H1 (cell line): Measurements from ENCODE around the gene CFAP54. TPM values are rescaled to one million over a fixed set of nuclear protein-coding genes. Genes with fewer than 3 reads are reported as not detected.
"Not testable (repeated sequence)": the region's sequence is repeated elsewhere in the genome, so short reads cannot be mapped to it uniquely, and the experiment has no call there.

Experiments
- CTCF ChIA-PET: fragments of 300-600 bp; sonication (Branson Sonifier 250); formaldehyde crosslinking; loops from one replicate; lab custom pipeline; 2021; ENCODE audit not compliant: partially characterized antibody; lab: Charles Lee
- POLR2A ChIA-PET: fragments of 300-600 bp; sonication (Branson Sonifier 250); formaldehyde crosslinking; loops from one replicate; lab custom pipeline; 2021; ENCODE audit warnings: inconsistent platforms; ENCODE audit not compliant: partially characterized antibody; lab: Charles Lee
- DNase-seq, 2 experiments: peaks; one replicate each; pipeline versions ENCODE4 v3.0.0 to v3.0.0-alpha.2; 2010 to 2022; ENCODE audit warnings: low spot score in 2 of 2, low read depth in 1 of 2, mixed read lengths in 1 of 2
- FAIRE-seq: peaks from 2 replicates; lab custom pipeline; 2011; peaks lifted over from hg19 to GRCh38; lab: Jason Lieb, UNC
- H2AFZ ChIP-seq: 2 replicates; pipeline ENCODE4 v1.8.1; 2012; ENCODE audit warnings: low read length, inconsistent platforms
- H2AK5ac ChIP-seq: 2 replicates; pipeline ENCODE4 v1.6.1; 2013; ENCODE audit warnings: low read depth, low read length
- H2BK120ac ChIP-seq: replicated peaks from 2 replicates; pipeline ENCODE3; 2013; ENCODE audit warnings: low read depth, low read length, inconsistent platforms
- H2BK12ac ChIP-seq: 2 replicates; pipeline ENCODE4 v1.6.1; 2013; ENCODE audit warnings: low read depth, low read length
- H2BK15ac ChIP-seq: 2 replicates; pipeline ENCODE4 v1.6.1; 2013; ENCODE audit warnings: low read length
- H2BK20ac ChIP-seq: 2 replicates; pipeline ENCODE4 v1.6.1; 2013; ENCODE audit warnings: low read length
- H2BK5ac ChIP-seq: 2 replicates; pipeline ENCODE4 v1.6.1; 2013; ENCODE audit warnings: low read depth, low read length
- H3K14ac ChIP-seq: 2 replicates; pipeline ENCODE4 v1.6.1; 2013; ENCODE audit warnings: inconsistent platforms; ENCODE audit not compliant: insufficient read length
- H3K18ac ChIP-seq: 2 replicates; pipeline ENCODE4 v1.6.1; 2013; ENCODE audit warnings: low read length; ENCODE audit errors: extremely low read depth
- H3K23ac ChIP-seq: 2 replicates; pipeline ENCODE4 v1.6.1; 2013; ENCODE audit warnings: inconsistent platforms; ENCODE audit not compliant: insufficient read length
- H3K23me2 ChIP-seq: 2 replicates; pipeline ENCODE4 v1.6.1; 2013; ENCODE audit warnings: low read depth, low read length
- H3K27ac ChIP-seq: 2 replicates; pipeline ENCODE4 v1.6.1; 2011; ENCODE audit warnings: low read depth, low read length, inconsistent platforms
- H3K27me3 ChIP-seq, 4 experiments: replicated peaks in 1 of 4; 1 replicate in 1 of 4; 2 replicates in 3 of 4; pipeline versions ENCODE4 v1.6.1 to v1.8.1; 2011 to 2013; ENCODE audit warnings: low read length in 3 of 4, mild to moderate bottlenecking in 3 of 4, inconsistent platforms in 2 of 4, mixed read lengths in 2 of 4, moderate library complexity in 1 of 4; ENCODE audit not compliant: control insufficient read depth in 3 of 4, insufficient read depth in 3 of 4; ENCODE audit errors: extremely low read depth in 1 of 4
- H3K36me3 ChIP-seq, 4 experiments: 2 replicates each; pipeline versions ENCODE4 v1.6.1 to v1.8.1; 2011 to 2013; ENCODE audit warnings: mild to moderate bottlenecking in 4 of 4, low read length in 3 of 4, moderate library complexity in 2 of 4, control low read depth in 1 of 4, inconsistent platforms in 1 of 4; ENCODE audit not compliant: insufficient read depth in 4 of 4, control insufficient read depth in 2 of 4
- H3K4ac ChIP-seq: replicated peaks from 2 replicates; pipeline ENCODE3; 2013; ENCODE audit warnings: low read length, low read depth, mixed read lengths, inconsistent platforms; ENCODE audit not compliant: insufficient read length
- H3K4me1 ChIP-seq, 4 experiments: replicated peaks in 1 of 4; 1 replicate in 1 of 4; 2 replicates in 3 of 4; pipeline versions ENCODE4 v1.6.1 to v1.8.1; 2011 to 2013; ENCODE audit warnings: low read length in 3 of 4, inconsistent platforms in 2 of 4, mixed read lengths in 1 of 4; ENCODE audit not compliant: insufficient read depth in 4 of 4, control insufficient read depth in 3 of 4
- H3K4me2 ChIP-seq, 2 experiments: 2 replicates each; pipeline versions ENCODE4 v1.6.1 to v1.8.1; 2011 to 2013; ENCODE audit warnings: low read depth in 2 of 2, low read length in 2 of 2, control low read depth in 1 of 2, inconsistent platforms in 1 of 2, mild to moderate bottlenecking in 1 of 2; ENCODE audit not compliant: insufficient read depth in 1 of 2
- H3K4me3 ChIP-seq, 4 experiments: fragments of 200-600, 300-600 bp in 1 of 4; sonication (generic), shearing (Covaris generic), sonication (Bioruptor Twin) in 1 of 4; 2 replicates each; pipeline versions ENCODE4 v1.5.1 to v1.8.1; 2011 to 2016; ENCODE audit warnings: low read length in 4 of 4, low read depth in 3 of 4, control low read depth in 2 of 4, inconsistent platforms in 2 of 4, mild to moderate bottlenecking in 2 of 4, mixed read lengths in 1 of 4, moderate library complexity in 1 of 4; ENCODE audit not compliant: insufficient read depth in 2 of 4; ENCODE audit errors: extremely low read depth in 1 of 4
- H3K56ac ChIP-seq: replicated peaks from 2 replicates; pipeline ENCODE3; 2013; ENCODE audit warnings: low read depth, mild to moderate bottlenecking, mixed read lengths, low read length, inconsistent platforms; ENCODE audit not compliant: insufficient read length
- H3K79me1 ChIP-seq: 2 replicates; pipeline ENCODE4 v1.6.1; 2013; ENCODE audit warnings: low read depth, low read length, control low read depth
- H3K79me2 ChIP-seq, 2 experiments: 2 replicates each; pipeline versions ENCODE4 v1.6.1 to v1.8.1; 2012 to 2013; ENCODE audit warnings: low read length in 2 of 2, mild to moderate bottlenecking in 2 of 2, inconsistent platforms in 1 of 2; ENCODE audit not compliant: insufficient read depth in 2 of 2, control insufficient read depth in 1 of 2
- H3K9ac ChIP-seq, 4 experiments: replicated peaks in 1 of 4; 1 replicate in 1 of 4; 2 replicates in 3 of 4; pipeline versions ENCODE4 v1.6.1 to v1.8.1; 2011 to 2013; ENCODE audit warnings: low read depth in 3 of 4, low read length in 3 of 4, control low read depth in 2 of 4, mild to moderate bottlenecking in 2 of 4, moderate library complexity in 2 of 4, inconsistent platforms in 1 of 4; ENCODE audit errors: extremely low read depth in 1 of 4
- H3K9me3 ChIP-seq, 2 experiments: 2 replicates each; pipeline versions ENCODE4 v1.6.1 to v1.8.1; 2012 to 2013; ENCODE audit warnings: mild to moderate bottlenecking in 2 of 2, moderate library complexity in 2 of 2, control low read depth in 1 of 2, inconsistent platforms in 1 of 2, low read depth in 1 of 2, low read length in 1 of 2, mixed read lengths in 1 of 2; ENCODE audit not compliant: insufficient read depth in 2 of 2
- H4K20me1 ChIP-seq, 2 experiments: replicated peaks in 1 of 2; 2 replicates each; pipeline versions ENCODE3 to v1.8.1; 2011 to 2013; ENCODE audit warnings: inconsistent platforms in 2 of 2, low read length in 2 of 2, mild to moderate bottlenecking in 1 of 2; ENCODE audit not compliant: insufficient read depth in 2 of 2, control insufficient read depth in 1 of 2
- H4K5ac ChIP-seq: 2 replicates; pipeline ENCODE4 v1.6.1; 2013; ENCODE audit warnings: low read length, low read depth, mixed read lengths, inconsistent platforms; ENCODE audit not compliant: insufficient read length
- H4K8ac ChIP-seq: 2 replicates; pipeline ENCODE4 v1.8.0; 2013; ENCODE audit warnings: mild to moderate bottlenecking, moderate library complexity, low read length, inconsistent platforms; ENCODE audit not compliant: insufficient read depth; ENCODE audit errors: extremely low read depth
- H4K91ac ChIP-seq: replicated peaks from 2 replicates; pipeline ENCODE3; 2013; ENCODE audit warnings: low read length, mixed read lengths, inconsistent platforms; ENCODE audit not compliant: insufficient read length
- WGBS, 2 experiments: shearing (Covaris generic) in 1 of 2; methylation state at CpG; one replicate each; pipeline versions ENCODE4 v1.1.6 to v1.1.7; 2013 to 2015; ENCODE audit warnings: low lambda C conversion rate in 2 of 2, mixed read lengths in 2 of 2, inconsistent platforms in 1 of 2, low coverage in 1 of 2, missing lambda C conversion rate in 1 of 2; ENCODE audit not compliant: insufficient replicate concordance in 2 of 2, insufficient coverage in 1 of 2, insufficient read length in 1 of 2; ENCODE audit errors: extremely low coverage in 1 of 2, missing lambda C conversion rate in 1 of 2; 5-methylcytosine and 5-hydroxymethylcytosine counted together
- polyA plus RNA-seq, 7 experiments: library from polyadenylated mRNA; depleted of rRNA in 3 of 7; stranded (reverse) in 5 of 7; unstranded in 2 of 7; fragments of >200 nt in 5 of 7; fragments of 200-250 nt in 2 of 7; gene quantifications; 1 replicate in 5 of 7; 2 replicates in 1 of 7; 4 replicates in 1 of 7; pipeline versions ENCODE4 v1.2.1 to v1.2.3, GENCODE V29; 2011 to 2013; ENCODE audit warnings: missing spikeins in 2 of 7, mixed read lengths in 2 of 7
- total RNA-seq: library from RNA; stranded (reverse); fragmentation: NEBNext Ultra II Directional; extraction: Animal tissue kit (Norgen Biotek cat#: 25700); gene quantifications from 2 replicates; pipeline ENCODE4 v1.2.1, GENCODE V29; 2021

CFAP54 gene
- total and polyA plus RNA-seq, 2 of the 8 experiments (the other 6 are each of a cell fraction or from before 2014, with no cell fraction given), result 0.17 to 0.33 TPM

DNA sequence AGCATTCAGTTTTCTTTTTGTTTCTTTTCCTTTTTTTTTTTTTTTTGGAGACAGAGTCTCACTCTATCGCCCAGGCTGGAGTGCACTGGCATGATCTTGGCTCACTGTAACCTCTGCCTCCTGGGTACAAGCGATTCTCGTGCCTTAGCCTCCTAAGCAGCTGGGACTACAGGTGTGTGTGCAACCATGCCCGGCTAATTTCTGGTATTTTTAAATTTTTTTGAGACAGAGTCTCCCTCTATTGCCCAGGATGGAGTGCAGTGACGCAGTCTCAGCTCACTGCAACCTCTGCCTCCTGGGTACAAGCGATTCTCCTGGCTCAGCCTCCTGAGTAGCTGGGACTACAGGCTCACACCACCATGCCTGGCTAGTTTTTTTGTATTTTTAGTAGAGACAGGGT, 30.1 kb upstream of the CFAP54 start:
- WGBS, 2 experiments, result 96% methylated on average over 5 of the region's 6 CpGs; no CpG with 5 or more reads in 1 of the 2 experiments
- H3K23me2 ChIP-seq, H2AK5ac ChIP-seq, H2BK20ac ChIP-seq, H3K56ac ChIP-seq, H3K36me3 ChIP-seq, H3K18ac ChIP-seq, H2BK120ac ChIP-seq, H3K23ac ChIP-seq, H4K91ac ChIP-seq, H3K4ac ChIP-seq, DNase-seq, H3K27me3 ChIP-seq, H2BK5ac ChIP-seq, H3K9me3 ChIP-seq, H3K9ac ChIP-seq, H2BK15ac ChIP-seq, H3K14ac ChIP-seq, H4K8ac ChIP-seq, H2BK12ac ChIP-seq, H3K4me3 ChIP-seq, H2AFZ ChIP-seq, H3K4me2 ChIP-seq, H3K4me1 ChIP-seq, H3K79me2 ChIP-seq, POLR2A ChIA-PET, H3K27ac ChIP-seq, H3K79me1 ChIP-seq, H4K20me1 ChIP-seq, FAIRE-seq, H4K5ac ChIP-seq: not testable (repeated sequence)
- CTCF ChIA-PET, result interaction anchor here (1.0 kb wide), 1 partner anchor 19 kb away, joined by 3 read pairs; no protein-coding TSS in a partner anchor
